UCSD-AML1 (cell line): ENCODE data around the gene SMARCAL1.

Source experiments
- DNase-seq: peaks from one replicate; lab custom pipeline; 2025; ENCODE audit not compliant: unreplicated experiment; lab: John Stamatoyannopoulos, UW

The SMARCAL1 gene

GRCh38 chr2:216527600-216527999, 115.3 kb downstream of the SMARCAL1 start:
- no peak for DNase-seq

GRCh38 chr2:216532562-216532961, 120.3 kb downstream of the SMARCAL1 start:
- DNase-seq: no peak
